ENCODE measurements around the gene PHF20. TPM values are rescaled to one million over a fixed set of nuclear protein-coding genes. Genes with fewer than 3 reads are reported as not detected.
"Not testable (repeated sequence)": the region's sequence is repeated elsewhere in the genome, so short reads cannot be mapped to it uniquely, and the experiment has no call there.

PHF20 gene
- total RNA-seq, 1 donor from 2014 or later, result 42.2 TPM

GRCh38 chr20:35762461-35762860, 9.4 kb upstream of the PHF20 start:
- Mint-ChIP-seq H3K27me3 (no peaks in the 10 kb centered on the region), H3K4me3 (ENCODE audit: low read depth) (no peak overlapping the region), H3K36me3 (ENCODE audit: insufficient read depth) (no peaks in the 10 kb centered on the region), H3K4me1 (ENCODE audit: low read depth) (peaks cover 7% of the 10 kb centered on the region), H3K27ac (no peak overlapping the region), H3K9me3 (ENCODE audit: low read depth) (no peaks in the 10 kb centered on the region)
- no peak for TF ChIP-seq CTCF (IDR thresholded peaks at IDR 0.05; ENCODE audit: unreplicated experiment)
- no peak for DNase-seq (ENCODE audit: low spot score, unreplicated experiment)

DNA sequence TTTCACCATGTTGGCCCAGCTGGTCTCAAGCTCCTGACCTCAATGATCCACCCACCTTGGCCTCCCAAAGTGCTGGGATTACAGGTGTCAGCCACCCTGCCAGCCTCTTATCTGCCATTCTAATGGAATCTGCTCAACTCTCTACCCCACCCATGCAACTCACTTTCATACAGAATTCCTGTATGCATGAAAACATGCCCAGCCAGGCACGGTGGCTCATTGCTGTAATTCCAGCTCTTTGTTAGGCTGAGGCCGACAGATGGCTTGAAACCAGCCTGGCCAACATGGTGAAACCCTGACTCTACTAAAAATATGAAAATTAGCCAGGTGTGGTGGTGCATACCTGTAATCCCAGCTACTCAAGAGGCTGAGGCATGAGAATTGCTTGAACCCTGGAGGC, 6.9 kb upstream of the PHF20 start:
- not testable (repeated sequence) for H3K9me3 Mint-ChIP-seq (ENCODE audit: low read depth); H3K27ac Mint-ChIP-seq; H3K4me3 Mint-ChIP-seq (ENCODE audit: low read depth); DNase-seq (ENCODE audit: low spot score, unreplicated experiment); H3K36me3 Mint-ChIP-seq (ENCODE audit: insufficient read depth); H3K27me3 Mint-ChIP-seq
- H3K4me1 Mint-ChIP-seq (ENCODE audit: low read depth), result peaks cover 11% of the 10 kb centered on the region

DNA sequence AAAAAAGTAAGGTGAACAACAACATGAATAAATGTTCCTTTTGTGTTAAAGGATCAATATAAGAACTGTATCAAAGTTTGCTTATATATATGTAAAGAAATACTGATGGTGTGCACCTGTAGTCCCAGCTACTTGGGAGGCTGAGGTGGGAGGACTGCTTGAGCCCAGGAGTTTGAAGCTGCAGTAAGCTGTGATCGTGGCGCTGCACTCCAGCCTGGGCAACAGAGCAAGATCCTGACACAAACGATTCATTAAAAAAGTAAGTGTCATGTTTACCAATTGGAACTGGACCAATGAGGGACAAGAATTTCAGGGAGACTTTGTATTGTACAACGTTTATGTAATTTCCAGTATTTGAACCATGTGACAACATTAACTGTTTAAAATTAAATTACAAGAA, 5.0 kb upstream of the PHF20 start:
- Mint-ChIP-seq H3K9me3 (ENCODE audit: low read depth) (peaks cover 7% of the 10 kb centered on the region), H3K27me3 (no peaks in the 10 kb centered on the region), H3K27ac (no peak overlapping the region), H3K4me3 (ENCODE audit: low read depth) (no peak overlapping the region), H3K36me3 (ENCODE audit: insufficient read depth) (peaks cover 3% of the 10 kb centered on the region), H3K4me1 (ENCODE audit: low read depth) (peaks cover 14% of the 10 kb centered on the region)
- TF ChIP-seq CTCF (IDR thresholded peaks at IDR 0.05; ENCODE audit: unreplicated experiment), result no peak
- DNase-seq (ENCODE audit: low spot score, unreplicated experiment), result no peak

GRCh38 chr20:35767683-35768481, 3.9 kb upstream of the PHF20 start:
- H3K9me3 Mint-ChIP-seq (ENCODE audit: low read depth), result peaks cover 7% of the 10 kb centered on the region
- peaks cover 3% of the 10 kb centered on the region for H3K36me3 Mint-ChIP-seq (ENCODE audit: insufficient read depth)
- H3K4me3 Mint-ChIP-seq (ENCODE audit: low read depth), result no peak overlapping the region
- no peak for DNase-seq (ENCODE audit: low spot score, unreplicated experiment)
- H3K27ac Mint-ChIP-seq, result peak overlapping the region; percentile 80
- H3K27me3 Mint-ChIP-seq, result no peaks in the 10 kb centered on the region
- no peak for TF ChIP-seq CTCF (IDR thresholded peaks at IDR 0.05; ENCODE audit: unreplicated experiment)
- peaks cover 15% of the 10 kb centered on the region for H3K4me1 Mint-ChIP-seq (ENCODE audit: low read depth)

DNA sequence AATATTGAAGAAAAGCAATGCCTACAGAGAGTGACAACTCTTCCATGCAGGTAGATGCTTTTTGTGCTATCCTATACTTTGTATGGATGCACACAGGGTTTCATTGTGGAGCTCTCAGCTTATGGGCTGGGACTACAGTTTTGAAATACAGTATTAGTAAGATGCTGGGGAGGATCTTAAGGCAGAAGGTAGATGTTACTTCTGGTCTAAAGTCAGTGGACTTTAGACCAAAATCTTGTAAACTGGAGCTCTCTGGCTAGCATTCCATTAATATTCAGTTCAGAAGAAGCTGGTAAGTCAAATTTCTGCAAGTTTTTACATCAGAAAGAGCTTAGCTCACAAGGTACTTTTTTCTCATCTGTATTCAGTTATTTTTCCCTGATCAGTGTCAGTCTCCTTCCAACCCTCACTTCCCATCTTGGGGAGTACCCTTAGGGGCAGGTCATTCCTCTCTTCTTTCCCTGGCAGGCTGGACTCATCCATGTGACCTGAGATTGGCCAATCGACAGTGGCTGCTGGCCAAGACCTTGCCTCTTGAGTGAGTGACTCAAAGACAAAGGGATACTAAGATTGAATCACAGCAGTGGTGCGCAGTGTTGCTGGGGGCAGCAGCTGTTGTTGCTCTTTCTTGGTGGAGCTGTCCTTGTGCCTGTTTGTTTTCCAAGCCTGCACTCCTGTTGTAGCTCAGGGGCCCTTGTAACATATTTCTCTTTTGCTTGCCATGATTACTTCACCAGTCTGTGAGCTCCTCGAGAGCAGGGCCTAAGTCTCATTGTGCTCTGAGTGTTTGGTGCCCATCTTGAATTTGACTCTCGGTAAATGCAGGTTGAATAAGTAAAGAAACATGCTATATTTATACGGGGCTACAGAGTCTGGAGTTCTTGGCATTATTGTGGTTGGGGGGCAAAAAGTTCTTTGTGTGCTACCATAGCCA, 2.8 kb upstream of the PHF20 start:
- no peak overlapping the region for H3K4me3 Mint-ChIP-seq (ENCODE audit: low read depth)
- peaks cover 25% of the 10 kb centered on the region for H3K4me1 Mint-ChIP-seq (ENCODE audit: low read depth)

More for the DNA sequence above, 2.8 kb upstream of the PHF20 start:
- Mint-ChIP-seq H3K27ac (peak overlapping the region; percentile 87), H3K36me3 (ENCODE audit: insufficient read depth) (peaks cover 3% of the 10 kb centered on the region), H3K27me3 (no peaks in the 10 kb centered on the region), H3K9me3 (ENCODE audit: low read depth) (peaks cover 7% of the 10 kb centered on the region)
- no peak for DNase-seq (ENCODE audit: low spot score, unreplicated experiment)
- no peak for TF ChIP-seq CTCF (IDR thresholded peaks at IDR 0.05; ENCODE audit: unreplicated experiment)
